ENCODE results near the gene UBE2O. TPM values are rescaled to one million over a fixed set of nuclear protein-coding genes. Genes with fewer than 3 reads are reported as not detected.
"Not testable (repeated sequence)": the region's sequence is repeated elsewhere in the genome, so short reads cannot be mapped to it uniquely, and the experiment has no call there.

UBE2O gene
- total RNA-seq, 1 experiment from 2014 or later = 52.6 TPM

- Histone ChIP-seq H2AFZ (ENCODE audit: low read length) (no peak overlapping the region), H4K20me1 (ENCODE audit: control insufficient read depth, insufficient read depth, insufficient read length) (no peaks in the 10 kb centered on the region), H2BK12ac (ENCODE audit: insufficient read length, low read depth, low read length) (no peak overlapping the region), H3K23me2 (ENCODE audit: insufficient read length, low read depth, low read length, poor library complexity, severe bottlenecking) (peaks cover 5% of the 10 kb centered on the region), H3K18ac (ENCODE audit: insufficient read length, low read depth, low read length) (no peak overlapping the region), H3K27ac (ENCODE audit: insufficient read length, low read depth, low read length) (no peak overlapping the region), H4K91ac (ENCODE audit: insufficient read length, low read depth, low read length) (no peak overlapping the region), H2AK5ac (ENCODE audit: insufficient read length, low read length) (no peak overlapping the region), H2BK5ac (ENCODE audit: insufficient read length, low read length) (no peak overlapping the region), H3K79me1 (ENCODE audit: insufficient read depth, low read depth, low read length, poor library complexity, severe bottlenecking) (no peaks in the 10 kb centered on the region), H3K56ac (ENCODE audit: insufficient read length, low read depth, low read length) (no peak overlapping the region), H2BK20ac (ENCODE audit: low read depth, low read length, poor library complexity, severe bottlenecking) (no peak overlapping the region), H3K79me2 (ENCODE audit: insufficient read depth, low read length) (no peaks in the 10 kb centered on the region), H4K5ac (ENCODE audit: insufficient read length, low read depth, low read length) (no peak overlapping the region), H3K23ac (ENCODE audit: insufficient read length, low read depth, low read length) (no peak overlapping the region), H4K8ac (replicated peaks; ENCODE audit: insufficient read length, low read depth, low read length) (no peak overlapping the region), H3T11ph (ENCODE audit: low read length) (no peak overlapping the region), H3K4ac (ENCODE audit: low read depth, low read length) (no peak overlapping the region), H3K14ac (ENCODE audit: insufficient read depth, low read length) (no peak overlapping the region), H3K27me3 (ENCODE audit: insufficient read depth, low read length) (no peaks in the 10 kb centered on the region), H3K4me1 (ENCODE audit: insufficient read depth, low read length) (no peaks in the 10 kb centered on the region), H2BK120ac (ENCODE audit: low read depth, low read length, poor library complexity, severe bottlenecking) (no peak overlapping the region), H3K4me2 (ENCODE audit: insufficient read depth, insufficient read length, low read length) (no peak overlapping the region), H2BK15ac (ENCODE audit: low read depth, low read length) (no peak overlapping the region), H3K9ac (ENCODE audit: extremely low read depth, insufficient read length, low read length) (no peak overlapping the region), H3K9me3 (ENCODE audit: control insufficient read depth, low read depth, low read length) (no peaks in the 10 kb centered on the region)
- H3K4me3 Mint-ChIP-seq = no peak overlapping the region
- H3K9me3 Mint-ChIP-seq = no peaks in the 10 kb centered on the region
- H3K27me3 Mint-ChIP-seq (ENCODE audit: low read depth) = peaks cover 1% of the 10 kb centered on the region
- peaks cover 17 to 19% of the 10 kb centered on the region in 2 experiments for H3K4me1 Mint-ChIP-seq
- no peak for DNase-seq
- WGBS (ENCODE audit: extremely low coverage, insufficient read length, low lambda C conversion rate) = no CpG with 5 or more reads among the region's 5 CpGs
- H3K36me3 Mint-ChIP-seq (ENCODE audit: insufficient read depth in 1 of 3, low read depth in 3 of 3) = peaks cover 10 to 29% (median 25%) of the 10 kb centered on the region in 3 experiments
- TF ChIP-seq CTCF (conservative IDR thresholded peaks at IDR 0.05) = no peak
- no peak overlapping the region for H3K27ac Mint-ChIP-seq
Observed at GRCh38 chr17:76350463-76350862, 102.5 kb downstream of the UBE2O start.

GRCh38 chr17:76346936-76347335 lies 106.0 kb downstream of the UBE2O start:
- not testable (repeated sequence) for H3K18ac ChIP-seq (ENCODE audit: insufficient read length, low read depth, low read length); H2AFZ ChIP-seq (ENCODE audit: low read length); H2BK15ac ChIP-seq (ENCODE audit: low read depth, low read length); H4K5ac ChIP-seq (ENCODE audit: insufficient read length, low read depth, low read length); H3K4me3 Mint-ChIP-seq; H2BK12ac ChIP-seq (ENCODE audit: insufficient read length, low read depth, low read length); H2BK120ac ChIP-seq (ENCODE audit: low read depth, low read length, poor library complexity, severe bottlenecking); DNase-seq; H3K27me3 Mint-ChIP-seq (ENCODE audit: low read depth); H3K56ac ChIP-seq (ENCODE audit: insufficient read length, low read depth, low read length); H3K9me3 ChIP-seq (ENCODE audit: control insufficient read depth, low read depth, low read length); H3K4ac ChIP-seq (ENCODE audit: low read depth, low read length); H3K14ac ChIP-seq (ENCODE audit: insufficient read depth, low read length); H3K23ac ChIP-seq (ENCODE audit: insufficient read length, low read depth, low read length); H3K4me1 Mint-ChIP-seq; H3K9ac ChIP-seq (ENCODE audit: extremely low read depth, insufficient read length, low read length); H3K79me1 ChIP-seq (ENCODE audit: insufficient read depth, low read depth, low read length, poor library complexity, severe bottlenecking); H4K8ac ChIP-seq (replicated peaks; ENCODE audit: insufficient read length, low read depth, low read length); H4K20me1 ChIP-seq (ENCODE audit: control insufficient read depth, insufficient read depth, insufficient read length); H3K4me1 ChIP-seq (ENCODE audit: insufficient read depth, low read length); H3T11ph ChIP-seq (ENCODE audit: low read length); H3K79me2 ChIP-seq (ENCODE audit: insufficient read depth, low read length); H3K27me3 ChIP-seq (ENCODE audit: insufficient read depth, low read length); H2BK5ac ChIP-seq (ENCODE audit: insufficient read length, low read length); H3K23me2 ChIP-seq (ENCODE audit: insufficient read length, low read depth, low read length, poor library complexity, severe bottlenecking); H3K4me2 ChIP-seq (ENCODE audit: insufficient read depth, insufficient read length, low read length); H4K91ac ChIP-seq (ENCODE audit: insufficient read length, low read depth, low read length); H3K9me3 Mint-ChIP-seq; H2AK5ac ChIP-seq (ENCODE audit: insufficient read length, low read length); H3K27ac Mint-ChIP-seq; H2BK20ac ChIP-seq (ENCODE audit: low read depth, low read length, poor library complexity, severe bottlenecking); H3K27ac ChIP-seq (ENCODE audit: insufficient read length, low read depth, low read length)
- H3K36me3 Mint-ChIP-seq (ENCODE audit: insufficient read depth in 1 of 3, low read depth in 3 of 3) = peaks cover 17 to 53% (median 44%) of the 10 kb centered on the region in 3 experiments; a peak in 6 of 7 replicates
- WGBS (ENCODE audit: extremely low coverage, insufficient read length, low lambda C conversion rate) = no CpG with 5 or more reads among the region's 11 CpGs
